NT2/D1 (cell line): ENCODE results near the gene ARIH1.

Source experiments
- SUZ12 ChIP-seq: IDR thresholded peaks from 2 replicates; pipeline ENCODE4 v1.6.1; 2011; ENCODE audit not compliant: insufficient read length, insufficient read depth; ENCODE audit errors: extremely low read depth
- YY1 ChIP-seq: IDR thresholded peaks from 2 replicates; pipeline ENCODE4 v1.6.1; 2011; ENCODE audit not compliant: insufficient read length, insufficient read depth
- ZNF274 ChIP-seq: IDR thresholded peaks from 2 replicates; pipeline ENCODE4 v1.6.1; 2011; ENCODE audit warnings: mild to moderate bottlenecking, low read depth, low read length

GRCh38 chr15:72503147-72503546, 29.0 kb downstream of the ARIH1 start:
- no peak for TF ChIP-seq ZNF274
- TF ChIP-seq YY1 = no peak
- TF ChIP-seq SUZ12 = no peak
